AG04449 (cell line): Measurements from ENCODE around the gene REELD1.

Source experiments
- CTCF ChIA-PET: fragments of 350-600 bp; formaldehyde crosslinking; extraction: SDS; loops from one replicate; lab custom pipeline; 2021; ENCODE audit warnings: antibody characterized with exemption; lab: Yijun Ruan, JAX
- POLR2A ChIA-PET: fragments of 400-600, 350-600 bp; formaldehyde crosslinking; extraction: SDS; loops from one replicate; lab custom pipeline; 2020; ENCODE audit warnings: antibody characterized with exemption, inconsistent platforms; lab: Yijun Ruan, JAX
- DNase-seq: peaks from one replicate; pipeline ENCODE4 v3.0.0-alpha.2; 2010; ENCODE audit warnings: low read depth, low spot score
- H3K4me3 ChIP-seq: 2 replicates; pipeline ENCODE4 v1.5.1; 2011; ENCODE audit warnings: low read depth, mild to moderate bottlenecking, control low read depth, low read length
- CTCF ChIP-seq: IDR thresholded peaks from one replicate; pipeline ENCODE4 v1.5.1; 2011; ENCODE audit warnings: mild to moderate bottlenecking, moderate library complexity, low read length, control low read depth, inconsistent platforms; ENCODE audit not compliant: insufficient read depth; ENCODE audit errors: missing control alignments

The REELD1 gene

GRCh38 chr4:146214238-146214637, at the start of gene REELD1:
REELD1 (plus strand) TSS chr4:146214538; CDS start chr4:146216953, 2,415 bp downstream.
- ChIA-PET POLR2A (no interaction called here), CTCF (no interaction called here)
- H3K4me3 ChIP-seq, result no peak within 1 kb of the TSS
- no peak for DNase-seq
- no peak for TF ChIP-seq CTCF

- TF ChIP-seq CTCF, result no peak
- CTCF ChIA-PET, result no interaction called here
- POLR2A ChIA-PET, result interaction anchor here (0.7 kb wide), 1 partner anchor 820 kb away, joined by 3 read pairs; no protein-coding TSS in a partner anchor
- H3K4me3 ChIP-seq, result no peak overlapping the region
- no peak for DNase-seq
These were observed 49.1 kb upstream of the REELD1 start for GRCh38 chr4:146165221-146165620.

GRCh38 chr4:146165840-146166239, 48.5 kb upstream of the REELD1 start:
- ChIA-PET CTCF (no interaction called here), POLR2A (interaction anchor here (0.7 kb wide), 1 partner anchor 820 kb away, joined by 3 read pairs; no protein-coding TSS in a partner anchor)
- H3K4me3 ChIP-seq, result no peak overlapping the region
- DNase-seq, result peak; percentile 51
- no peak for TF ChIP-seq CTCF

GRCh38 chr4:146170149-146170548, 44.2 kb upstream of the REELD1 start:
- CTCF ChIA-PET, result no interaction called here
- no peak overlapping the region for H3K4me3 ChIP-seq
- DNase-seq, result no peak
- no peak for TF ChIP-seq CTCF
- POLR2A ChIA-PET, result no interaction called here

- no peak for TF ChIP-seq CTCF
- ChIA-PET CTCF (no interaction called here), POLR2A (no interaction called here)
- peak within 1 kb of the TSS; percentile 83 for H3K4me3 ChIP-seq
- DNase-seq, result peak; percentile 41
These were observed 38.5 kb upstream of the REELD1 start, which contains the start of gene LSM6 for GRCh38 chr4:146175541-146176453. LSM6 (plus strand) TSS chr4:146175718; CDS start chr4:146182922, 7,204 bp downstream.

GRCh38 chr4:146176891-146177290, 37.4 kb upstream of the REELD1 start:
- POLR2A ChIA-PET, result no interaction called here
- no peak for TF ChIP-seq CTCF
- CTCF ChIA-PET, result no interaction called here
- DNase-seq, result no peak
- H3K4me3 ChIP-seq, result peak overlapping the region; percentile 83
